ENCODE data around the gene CREB5. TPM values are rescaled to one million over a fixed set of nuclear protein-coding genes. Genes with fewer than 3 reads are reported as not detected.

Gene CREB5
- total RNA-seq, 1 experiment from 2014 or later: 15.2 TPM

GRCh38 chr7:28717445-28718054, 305.2 kb downstream of the CREB5 start:
- in situ Hi-C loops (cut with HindIII; ENCODE audit: low pct_unique_long_range_greater_than_20kb, low sequenced_read_pairs): no loop called here
- DNase-seq (ENCODE audit: low read depth): no peak

- DNase-seq (ENCODE audit: low read depth): no peak
- in situ Hi-C loops (cut with HindIII; ENCODE audit: low pct_unique_long_range_greater_than_20kb, low sequenced_read_pairs): no loop called here
Observed at GRCh38 chr7:28718055-28718481, 305.8 kb downstream of the CREB5 start.

GRCh38 chr7:28718545-28718944, 306.2 kb downstream of the CREB5 start:
- DNase-seq (ENCODE audit: low read depth): no peak
- in situ Hi-C loops (cut with HindIII; ENCODE audit: low pct_unique_long_range_greater_than_20kb, low sequenced_read_pairs): no loop called here

- in situ Hi-C loops (cut with HindIII; ENCODE audit: low pct_unique_long_range_greater_than_20kb, low sequenced_read_pairs): no loop called here
- no peak for DNase-seq (ENCODE audit: low read depth)
Observed at GRCh38 chr7:28722684-28723083, 310.4 kb downstream of the CREB5 start.

- in situ Hi-C loops (cut with HindIII; ENCODE audit: low pct_unique_long_range_greater_than_20kb, low sequenced_read_pairs): no loop called here
- no peak for DNase-seq (ENCODE audit: low read depth)
Observed at GRCh38 chr7:28723336-28723735, 311.0 kb downstream of the CREB5 start.

- in situ Hi-C loops (cut with HindIII; ENCODE audit: low pct_unique_long_range_greater_than_20kb, low sequenced_read_pairs): no loop called here
- DNase-seq (ENCODE audit: low read depth): no peak
Observed at GRCh38 chr7:28724563-28724962, 312.2 kb downstream of the CREB5 start.

GRCh38 chr7:28725045-28725642, 312.8 kb downstream of the CREB5 start:
- DNase-seq (ENCODE audit: low read depth): no peak
- in situ Hi-C loops (cut with HindIII; ENCODE audit: low pct_unique_long_range_greater_than_20kb, low sequenced_read_pairs): no loop called here

- in situ Hi-C loops (cut with HindIII; ENCODE audit: low pct_unique_long_range_greater_than_20kb, low sequenced_read_pairs): no loop called here
Observed at GRCh38 chr7:28725911-28726310, 313.6 kb downstream of the CREB5 start.

GRCh38 chr7:28726555-28726954, 314.2 kb downstream of the CREB5 start:
- DNase-seq (ENCODE audit: low read depth): no peak
- in situ Hi-C loops (cut with HindIII; ENCODE audit: low pct_unique_long_range_greater_than_20kb, low sequenced_read_pairs): no loop called here

More at GRCh38 chr7:28725911-28726310, 313.6 kb downstream of the CREB5 start:
- DNase-seq (ENCODE audit: low read depth): no peak

- in situ Hi-C loops (cut with HindIII; ENCODE audit: low pct_unique_long_range_greater_than_20kb, low sequenced_read_pairs): no loop called here
- peak; percentile 45 for DNase-seq (ENCODE audit: low read depth)
Observed at GRCh38 chr7:28729281-28729680, 317.0 kb downstream of the CREB5 start.

GRCh38 chr7:28729727-28730126, 317.4 kb downstream of the CREB5 start:
- in situ Hi-C loops (cut with HindIII; ENCODE audit: low pct_unique_long_range_greater_than_20kb, low sequenced_read_pairs): no loop called here
- peak; percentile 40 for DNase-seq (ENCODE audit: low read depth)

- DNase-seq (ENCODE audit: low read depth): no peak
- in situ Hi-C loops (cut with HindIII; ENCODE audit: low pct_unique_long_range_greater_than_20kb, low sequenced_read_pairs): no loop called here
Observed at GRCh38 chr7:28731092-28731658, 318.9 kb downstream of the CREB5 start.

- DNase-seq (ENCODE audit: low read depth): peak; percentile 54
- in situ Hi-C loops (cut with HindIII; ENCODE audit: low pct_unique_long_range_greater_than_20kb, low sequenced_read_pairs): no loop called here
Observed at GRCh38 chr7:28732071-28732869, 320.0 kb downstream of the CREB5 start.

- in situ Hi-C loops (cut with HindIII; ENCODE audit: low pct_unique_long_range_greater_than_20kb, low sequenced_read_pairs): no loop called here
- no peak for DNase-seq (ENCODE audit: low read depth)
Observed at GRCh38 chr7:28733035-28733434, 320.7 kb downstream of the CREB5 start.

GRCh38 chr7:28738412-28738811, 326.1 kb downstream of the CREB5 start:
- in situ Hi-C loops (cut with HindIII; ENCODE audit: low pct_unique_long_range_greater_than_20kb, low sequenced_read_pairs): no loop called here
- no peak for DNase-seq (ENCODE audit: low read depth)

GRCh38 chr7:28739128-28739527, 326.8 kb downstream of the CREB5 start:
- in situ Hi-C loops (cut with HindIII; ENCODE audit: low pct_unique_long_range_greater_than_20kb, low sequenced_read_pairs): no loop called here
- DNase-seq (ENCODE audit: low read depth): no peak

- no peak for DNase-seq (ENCODE audit: low read depth)
- in situ Hi-C loops (cut with HindIII; ENCODE audit: low pct_unique_long_range_greater_than_20kb, low sequenced_read_pairs): no loop called here
Observed at GRCh38 chr7:28739826-28740225, 327.5 kb downstream of the CREB5 start.

- no peak for DNase-seq (ENCODE audit: low read depth)
- in situ Hi-C loops (cut with HindIII; ENCODE audit: low pct_unique_long_range_greater_than_20kb, low sequenced_read_pairs): no loop called here
Observed at GRCh38 chr7:28744951-28745350, 332.6 kb downstream of the CREB5 start.

GRCh38 chr7:28745351-28745750, 333.0 kb downstream of the CREB5 start:
- in situ Hi-C loops (cut with HindIII; ENCODE audit: low pct_unique_long_range_greater_than_20kb, low sequenced_read_pairs): no loop called here

More at GRCh38 chr7:28745351-28745750, 333.0 kb downstream of the CREB5 start:
- DNase-seq (ENCODE audit: low read depth): no peak

All from Caki2 (cell line).